ENCODE results near the gene ERCC1.
"Not testable (repeated sequence)": the region's sequence is repeated elsewhere in the genome, so short reads cannot be mapped to it uniquely, and the experiment has no call there.

The ERCC1 gene

DNA sequence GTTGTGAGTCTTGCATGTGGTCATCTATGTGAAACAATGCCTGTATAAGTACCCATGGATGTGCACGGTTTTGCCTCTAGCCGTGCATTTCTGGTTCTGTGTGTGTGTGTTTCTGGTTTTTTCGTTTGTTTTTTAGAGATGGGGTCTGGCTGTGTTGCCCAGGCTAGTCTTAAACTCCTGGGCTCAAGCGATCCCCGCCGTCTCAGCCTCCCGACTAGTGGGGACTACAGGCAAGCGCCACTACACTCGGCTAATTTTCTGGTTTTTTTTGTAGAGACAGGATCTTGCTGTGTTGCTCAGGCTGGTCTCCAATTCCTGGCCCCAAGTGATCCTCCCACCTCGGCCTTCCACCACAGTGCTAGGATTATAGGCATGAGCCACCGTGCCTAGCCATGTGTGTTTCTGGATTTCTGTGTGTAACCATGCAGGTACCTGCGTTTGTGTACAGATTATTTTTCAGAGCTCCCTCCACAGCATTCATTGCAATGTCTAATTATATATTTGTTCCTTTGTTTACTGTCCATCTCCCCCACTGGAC is 28.2 kb upstream of the ERCC1 start:
- DNase-seq: no peak

DNA sequence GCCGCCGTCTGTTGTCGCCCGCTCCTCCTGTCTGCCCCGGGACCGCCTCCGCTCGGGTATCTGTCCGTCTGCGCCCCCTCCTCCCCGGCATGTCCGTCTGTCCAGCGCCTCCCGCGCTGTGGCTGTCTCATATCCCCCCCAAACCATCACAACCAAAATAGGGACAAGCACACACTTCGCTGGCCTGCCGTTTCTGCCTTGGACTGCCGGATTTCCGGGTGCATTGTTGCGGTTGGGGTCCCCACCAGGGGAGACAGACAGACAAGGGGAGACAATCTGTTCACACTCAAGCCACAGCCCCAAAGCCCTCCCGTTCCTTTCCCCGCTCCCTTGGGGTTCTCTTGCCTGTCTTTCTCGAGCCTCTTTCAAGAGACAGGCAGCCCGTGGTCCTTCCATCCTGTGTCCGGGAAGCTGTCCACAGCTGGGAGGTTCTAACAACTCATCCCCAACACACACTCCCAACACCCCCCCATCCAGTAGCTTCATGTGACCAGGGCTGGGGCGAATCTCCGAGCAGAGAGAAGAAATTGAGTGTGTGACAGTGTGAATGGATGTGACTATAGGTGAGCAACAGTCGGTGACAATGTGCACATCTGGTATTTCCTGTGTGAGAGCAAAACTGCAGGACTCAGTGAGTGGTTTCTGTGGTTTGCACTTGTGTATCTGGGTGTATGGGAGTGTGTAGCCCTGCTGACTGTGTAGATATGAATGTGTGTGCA is 27.6 kb upstream of the ERCC1 start:
- DNase-seq: peak; percentile 53

DNA sequence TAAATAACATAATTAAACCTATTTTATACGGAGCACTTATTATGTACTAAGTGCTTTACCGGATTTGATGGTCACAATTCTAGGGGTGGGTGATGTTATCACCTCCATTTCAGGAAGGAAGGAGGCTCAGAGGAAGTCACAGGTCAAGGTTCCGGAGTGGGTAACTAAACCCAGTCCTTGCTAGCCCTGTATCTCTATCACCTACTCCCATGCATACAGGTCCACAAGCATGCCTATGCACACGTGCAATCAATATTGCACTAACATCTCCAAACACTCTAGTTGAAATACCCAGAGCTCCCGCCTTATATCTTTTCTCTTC is 26.3 kb upstream of the ERCC1 start:
- DNase-seq: no peak

DNA sequence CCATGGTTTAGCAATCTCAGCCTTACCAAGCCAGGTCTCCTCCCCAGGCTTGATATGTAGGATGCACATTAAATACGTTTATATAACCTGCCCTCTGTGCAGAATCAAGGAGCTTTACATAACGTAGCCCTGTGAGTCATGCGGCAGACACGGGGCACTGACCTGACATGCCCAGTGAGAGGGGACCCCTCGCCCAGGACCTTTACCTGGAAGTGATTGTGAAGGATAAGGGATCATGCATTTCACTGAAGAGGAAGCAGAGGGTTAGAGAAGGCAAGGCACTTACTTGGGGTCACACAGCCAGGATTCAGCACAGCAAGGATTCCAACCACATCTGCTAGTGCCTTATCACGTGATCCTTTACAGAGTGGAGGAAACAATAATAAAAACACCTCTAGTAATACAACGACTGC is 25.2 kb upstream of the ERCC1 start:
- DNase-seq: no peak

DNA sequence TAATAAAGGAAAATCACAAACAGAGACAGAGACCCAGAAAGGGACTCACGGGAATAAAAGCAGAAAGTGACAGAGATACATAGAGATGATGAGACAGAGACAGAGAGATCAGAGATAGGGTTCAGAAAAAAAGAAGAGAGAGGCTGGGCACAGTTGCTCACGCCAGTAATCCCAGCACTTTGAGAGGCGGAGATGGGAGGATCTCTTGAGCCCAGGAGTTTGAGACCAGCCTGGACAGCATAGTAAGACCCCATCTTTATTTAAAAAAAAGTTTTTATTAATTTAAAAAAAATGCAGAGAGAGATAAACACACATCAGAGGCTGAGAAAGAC is 24.7 kb upstream of the ERCC1 start:
- DNase-seq: no peak

DNA sequence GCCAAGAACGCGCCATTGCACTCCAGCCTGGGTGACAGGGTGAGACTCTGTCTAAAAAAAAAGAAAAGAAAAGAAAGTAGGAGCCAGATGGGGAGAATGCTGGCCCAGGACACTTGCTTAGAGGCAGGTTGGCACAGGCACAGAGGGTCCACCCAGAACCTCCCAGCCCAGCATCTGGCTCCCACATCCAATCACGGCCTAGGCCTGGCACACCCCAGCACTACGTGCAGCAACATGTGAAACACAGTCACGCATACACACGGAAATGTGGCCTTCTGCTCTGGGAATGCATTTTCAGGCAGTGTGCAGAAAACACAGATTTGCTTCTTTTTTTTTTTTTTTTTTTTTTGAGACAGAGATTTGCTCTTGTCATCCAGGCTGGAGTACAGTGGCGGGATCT is 23.2 kb upstream of the ERCC1 start:
- DNase-seq: no peak

DNA sequence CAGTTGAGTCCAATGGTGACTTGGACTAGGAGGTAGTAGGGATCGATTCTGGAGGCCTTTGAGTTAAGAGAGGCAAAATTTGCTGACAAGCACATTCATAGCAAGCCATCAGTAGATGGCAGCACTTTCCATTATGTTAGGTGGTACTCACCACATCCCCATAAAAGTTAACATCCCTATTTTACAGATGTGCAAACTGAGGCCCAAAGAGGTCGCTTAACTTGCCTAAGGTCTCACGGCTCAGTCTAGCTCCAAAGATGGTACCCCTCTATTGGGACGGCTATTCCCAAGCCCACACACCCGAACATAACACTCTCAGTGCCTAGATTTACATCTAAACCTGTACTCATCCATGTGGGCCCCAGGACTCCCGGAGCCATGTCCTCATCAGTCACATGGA is 22.6 kb upstream of the ERCC1 start:
- DNase-seq: no peak

DNA sequence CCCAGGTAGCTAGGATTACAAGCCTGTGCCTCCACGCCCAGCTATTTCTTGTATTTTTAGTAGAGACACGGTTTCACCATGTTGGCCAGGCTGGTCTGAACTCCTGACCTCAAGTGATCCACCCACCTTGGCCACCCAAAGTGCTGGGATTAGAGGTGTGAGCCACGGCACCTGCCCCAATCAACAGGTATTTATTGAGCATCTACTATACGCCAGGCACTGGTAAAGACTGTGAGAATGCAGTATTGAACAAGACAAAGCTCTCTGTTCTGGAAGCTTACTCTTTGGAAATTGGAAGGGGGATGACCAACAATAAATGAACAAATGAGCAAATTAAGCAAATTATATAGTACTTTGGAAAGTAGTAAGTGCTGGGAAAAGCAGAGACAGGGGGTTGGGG is 21.4 kb upstream of the ERCC1 start:
- no peak for DNase-seq

DNA sequence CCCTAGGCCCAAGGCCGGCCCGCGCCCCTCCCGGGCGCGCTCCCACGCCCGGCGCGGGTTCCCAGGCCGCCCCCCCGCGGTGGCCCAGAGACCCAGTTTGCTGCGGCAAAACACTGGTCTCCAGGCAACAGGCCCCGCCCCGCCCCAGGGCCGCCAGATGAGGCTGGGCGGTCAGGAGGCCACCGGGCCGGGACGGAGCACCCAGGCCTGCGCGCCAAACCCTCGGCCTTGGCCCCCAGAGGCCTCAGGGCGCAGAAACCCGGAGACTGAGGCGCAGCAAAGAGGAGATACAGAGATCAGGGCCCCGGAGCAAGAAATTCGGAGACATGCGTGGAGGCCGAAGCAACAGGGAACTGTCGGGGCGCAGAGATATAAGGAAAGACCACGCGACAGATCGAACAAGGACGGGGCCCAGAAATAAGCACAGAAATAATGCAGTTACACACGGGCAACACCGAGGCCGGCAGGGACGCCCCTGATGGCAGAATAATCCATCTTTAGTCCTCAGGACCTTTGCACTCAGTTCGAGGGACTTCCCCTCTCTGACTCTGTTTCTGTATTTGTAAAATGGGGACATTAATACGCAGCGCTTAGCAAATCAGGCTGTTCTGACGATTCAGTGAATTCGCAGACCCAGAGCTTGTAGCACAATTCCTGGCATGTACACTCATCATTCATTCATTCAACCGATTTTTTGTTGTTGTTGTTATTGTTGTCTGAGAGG is 20.8 kb upstream of the ERCC1 start:
- peak; percentile 85 for DNase-seq

DNA sequence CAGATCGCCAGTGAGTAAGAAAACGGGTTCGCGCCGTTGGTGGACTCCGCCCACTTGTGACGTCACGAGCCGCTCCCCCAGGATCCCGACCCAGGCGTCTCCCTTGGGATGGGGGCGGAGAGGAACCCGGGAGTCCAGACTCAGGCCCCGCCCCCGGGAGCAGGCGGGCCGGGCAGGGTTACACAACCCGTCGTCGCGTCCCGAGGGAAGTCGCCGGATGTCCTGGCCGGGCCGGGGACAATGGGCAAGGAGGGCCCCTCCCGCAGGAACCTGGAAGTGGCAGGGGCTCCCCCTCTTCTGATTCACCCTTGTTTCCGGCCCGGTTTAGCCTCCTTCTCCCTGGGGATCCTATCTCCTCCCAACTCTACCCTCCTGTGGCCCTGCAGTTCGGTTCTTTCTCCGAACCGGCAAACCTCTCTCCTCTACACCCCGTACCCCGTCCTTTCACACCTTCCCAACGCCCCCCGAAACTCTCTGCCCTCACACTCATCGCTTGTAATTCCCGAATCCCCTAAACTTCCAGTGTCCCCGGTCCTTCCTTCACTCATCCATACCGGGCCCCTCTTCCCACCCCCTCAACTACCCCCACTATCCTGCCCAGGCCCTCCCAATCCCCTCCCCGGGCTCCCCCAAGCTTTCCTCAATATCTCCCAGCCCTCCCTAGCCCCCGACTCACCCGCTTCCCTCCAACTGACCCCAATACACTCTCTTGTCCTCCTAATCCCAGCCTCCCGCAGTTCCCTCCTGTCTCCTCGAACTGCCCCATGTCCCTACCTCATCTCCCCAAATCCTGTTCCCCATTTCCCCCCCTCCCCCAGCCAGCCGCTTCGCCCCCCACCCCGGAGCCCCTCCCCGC is 20.0 kb upstream of the ERCC1 start:
- peak; percentile 50 for DNase-seq

DNA sequence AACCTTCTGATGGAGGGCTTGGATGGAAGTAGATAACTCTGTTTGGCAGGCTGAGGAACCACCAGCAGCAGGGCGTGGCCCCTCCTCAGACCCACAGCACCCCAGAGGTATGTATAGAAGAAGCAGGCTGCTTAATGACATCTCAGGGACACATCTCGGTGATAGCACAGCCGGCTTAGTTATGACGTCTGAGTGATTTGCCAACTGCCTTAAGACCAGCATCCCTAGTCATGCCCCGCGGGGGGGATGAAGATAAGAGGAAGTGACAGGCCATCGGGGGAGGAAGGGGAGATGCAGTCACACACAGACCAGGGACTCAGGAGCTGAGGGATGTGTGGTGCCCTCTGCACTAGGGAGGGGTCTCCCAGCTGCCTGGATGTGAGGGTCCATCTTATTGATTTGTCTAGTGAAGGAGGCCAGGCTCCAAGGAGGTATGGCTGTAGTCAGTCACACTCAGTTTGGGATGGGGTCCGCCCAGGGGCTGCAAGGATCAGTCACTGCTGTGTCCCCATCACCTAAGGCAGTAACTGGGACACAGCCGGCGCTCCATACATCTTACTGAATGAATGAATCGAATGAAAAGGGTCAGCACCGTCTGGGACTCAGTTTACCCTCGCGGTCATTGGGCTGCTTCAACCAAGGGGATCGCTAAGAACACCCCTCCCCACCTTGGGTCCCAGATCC is 19.2 kb upstream of the ERCC1 start:
- DNase-seq: peak; percentile 25

DNA sequence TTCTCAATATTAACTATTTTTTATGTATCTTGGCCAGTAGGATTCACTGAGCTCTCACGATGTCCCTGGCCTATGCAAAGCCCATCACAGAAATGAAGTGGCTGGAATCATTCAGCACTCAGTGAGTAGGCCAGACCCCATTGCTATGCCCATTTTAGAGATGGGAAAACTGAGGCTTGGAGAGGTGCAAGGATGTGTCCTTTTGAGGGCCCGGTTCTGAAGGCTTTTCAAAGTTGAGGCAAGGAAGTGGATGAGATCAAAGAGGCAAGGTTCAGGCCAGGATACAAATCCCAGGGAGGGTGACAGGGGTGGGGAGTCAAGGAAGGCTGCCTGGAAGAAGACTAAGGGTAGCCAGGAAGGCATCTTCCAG is 18.7 kb upstream of the ERCC1 start:
- DNase-seq: no peak

DNA sequence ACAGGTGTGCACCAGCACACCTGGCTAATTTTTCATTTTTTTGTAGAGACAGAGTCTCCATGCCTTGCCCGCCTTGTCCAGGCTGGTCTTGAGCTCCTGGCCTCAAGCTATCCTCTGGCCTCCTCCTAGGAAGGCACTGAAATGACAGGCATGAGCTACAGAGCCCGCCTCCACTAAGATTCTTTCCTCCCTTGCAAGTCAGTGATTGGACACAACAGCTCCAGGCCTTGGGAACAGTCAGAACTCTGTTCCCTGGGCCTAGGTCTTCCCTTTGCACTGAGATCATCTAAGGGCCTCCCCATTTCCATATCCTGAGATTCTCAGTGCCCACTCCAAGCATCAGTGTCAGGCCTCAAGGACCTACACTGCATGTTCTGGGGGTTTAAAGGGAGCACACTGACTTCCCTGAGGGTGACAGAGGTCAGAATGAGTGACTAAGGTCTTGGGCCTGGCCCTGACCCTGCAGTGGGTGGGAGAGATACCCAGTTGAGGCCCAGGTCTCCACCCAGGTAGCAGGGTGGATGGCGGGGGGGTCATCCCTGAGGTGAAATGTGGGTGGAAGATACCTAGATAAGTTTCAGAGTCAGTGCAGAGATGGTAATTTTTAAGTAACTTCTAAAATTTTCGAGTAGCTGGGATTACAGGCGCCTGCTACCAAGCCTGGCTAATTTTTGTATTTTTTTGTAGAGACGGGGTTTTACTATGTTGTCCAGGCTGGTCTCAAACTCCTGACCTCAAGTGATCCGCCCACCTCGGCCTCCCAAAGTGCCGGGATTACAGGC is 17.3 kb upstream of the ERCC1 start:
- no peak for DNase-seq

DNA sequence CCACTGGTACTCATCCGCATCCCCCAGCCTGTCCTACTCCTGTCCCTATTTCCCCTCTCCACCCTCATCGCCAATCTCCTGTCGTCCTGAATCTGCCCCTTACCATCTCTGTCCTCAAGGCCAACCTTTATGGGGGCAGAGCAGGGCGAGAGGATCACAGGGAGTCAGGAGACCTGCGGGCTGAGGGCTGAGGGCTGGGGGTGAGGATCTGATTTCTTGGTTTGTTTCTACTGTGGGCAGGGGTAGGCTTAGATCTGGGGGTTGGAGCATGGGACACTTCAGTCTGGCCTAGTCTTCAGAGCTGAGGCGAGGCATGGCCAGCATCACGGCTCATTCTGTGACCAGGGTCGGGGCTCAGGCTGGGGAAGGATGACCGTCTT is 16.5 kb upstream of the ERCC1 start:
- DNase-seq: no peak

DNA sequence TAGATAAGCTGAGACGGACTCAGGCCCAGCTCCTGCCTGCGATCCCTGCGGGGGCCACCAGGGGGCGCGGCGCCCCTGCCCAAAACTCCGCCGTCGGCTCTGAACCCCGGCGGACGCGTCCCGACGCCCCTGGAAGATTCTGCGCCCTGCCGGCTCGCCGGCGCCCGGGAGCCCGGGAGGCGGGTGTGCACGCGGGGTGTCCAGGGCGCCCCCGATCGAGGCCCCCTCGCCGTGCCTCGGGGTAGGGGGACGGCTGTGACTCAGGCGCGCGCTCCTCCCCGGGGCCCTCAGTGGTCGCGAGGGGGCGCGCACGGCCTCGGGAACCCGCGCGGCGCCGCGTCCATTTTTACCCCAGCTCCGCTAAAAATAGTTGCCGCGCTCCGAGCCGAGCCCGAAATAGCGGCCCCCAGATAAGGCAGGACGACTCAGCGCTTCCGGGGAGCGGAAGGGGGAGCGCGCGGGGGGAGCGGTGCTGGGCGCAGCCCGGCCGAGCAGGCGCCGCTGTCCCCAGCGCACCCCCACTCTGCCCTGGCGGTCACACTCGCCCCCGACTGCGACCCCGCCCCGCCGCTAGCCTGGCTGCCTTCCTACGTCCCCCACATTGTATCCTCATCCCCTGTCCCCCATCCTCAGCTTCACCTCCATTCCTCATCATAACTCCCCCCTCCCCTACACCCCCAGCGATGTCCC is 16.0 kb upstream of the ERCC1 start:
- DNase-seq: peak; percentile 85

DNA sequence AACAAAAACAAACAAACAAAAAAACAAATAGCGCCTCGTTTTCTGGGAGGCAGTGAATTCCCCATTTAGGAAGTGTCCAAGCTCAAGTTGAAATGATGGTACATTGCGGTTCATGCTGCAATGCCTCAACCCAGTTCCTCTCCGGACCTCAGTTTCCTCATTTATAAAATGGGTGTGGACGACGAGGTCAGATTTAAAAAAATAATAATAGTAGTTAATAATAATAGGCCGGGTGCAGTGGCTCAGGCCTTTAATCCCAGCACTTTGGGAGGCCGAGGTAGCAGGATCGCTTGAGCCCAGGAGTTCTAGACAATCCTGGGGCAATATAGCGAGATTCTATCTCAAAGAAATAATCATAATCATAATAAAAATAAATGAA is 15.5 kb upstream of the ERCC1 start:
- no peak for DNase-seq

DNA sequence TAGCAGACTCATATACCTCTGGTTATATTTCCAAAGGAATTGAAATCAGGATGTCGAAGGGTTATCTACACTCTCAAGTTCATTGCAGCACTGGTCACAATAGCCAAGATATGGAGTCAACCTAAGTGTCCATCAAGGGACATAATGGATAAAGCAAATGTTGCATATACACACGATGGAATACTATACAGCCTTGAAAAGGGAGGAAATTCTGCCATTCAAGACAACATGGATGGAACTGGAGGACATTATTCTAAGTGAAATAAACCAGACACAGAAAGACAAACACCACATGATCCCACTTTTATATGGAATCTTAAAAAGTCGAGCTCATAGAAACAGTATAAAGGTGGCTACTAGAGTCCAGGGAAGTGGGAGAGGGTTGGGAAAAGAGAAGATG is 13.6 kb upstream of the ERCC1 start:
- DNase-seq: no peak

DNA sequence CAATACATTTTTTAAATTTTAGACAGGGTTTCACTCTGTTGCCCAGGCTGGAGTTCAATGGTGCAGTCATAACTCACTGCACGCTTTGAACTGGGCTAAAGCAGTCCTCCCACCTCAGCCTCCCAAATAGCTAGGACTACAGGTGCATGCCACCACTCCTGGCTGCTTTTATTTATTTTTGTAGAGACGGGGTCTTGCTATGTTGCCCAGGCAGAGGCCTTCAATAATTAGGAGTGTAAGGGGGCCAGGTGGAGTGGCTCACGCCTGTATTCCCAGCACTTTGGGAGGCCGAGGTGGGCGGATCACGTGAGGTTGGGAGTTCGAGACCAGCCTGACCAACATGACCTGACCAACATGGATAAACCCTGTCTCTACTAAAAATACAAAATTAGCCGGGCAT is 8.8 kb upstream of the ERCC1 start:
- not testable (repeated sequence) for DNase-seq

DNA sequence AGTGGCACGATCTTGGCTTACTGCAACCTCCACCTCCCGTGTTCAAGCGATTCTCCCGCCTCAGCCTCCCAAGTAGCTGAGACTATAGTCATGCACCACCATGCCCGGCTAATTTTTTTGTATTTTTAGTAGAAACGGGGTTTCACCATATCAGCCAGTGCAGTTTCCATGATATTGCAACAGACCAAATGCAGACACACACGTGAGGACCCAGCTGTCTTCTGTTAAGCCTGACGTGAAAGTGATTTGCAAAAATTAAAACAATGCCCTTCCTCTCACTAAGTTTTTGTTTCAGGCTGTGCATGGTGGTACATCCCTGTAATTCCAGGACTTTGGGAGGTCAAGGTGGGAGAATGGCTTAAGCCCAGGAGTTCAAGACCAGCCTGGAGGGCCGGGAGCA is 7.3 kb upstream of the ERCC1 start:
- not testable (repeated sequence) for DNase-seq

DNA sequence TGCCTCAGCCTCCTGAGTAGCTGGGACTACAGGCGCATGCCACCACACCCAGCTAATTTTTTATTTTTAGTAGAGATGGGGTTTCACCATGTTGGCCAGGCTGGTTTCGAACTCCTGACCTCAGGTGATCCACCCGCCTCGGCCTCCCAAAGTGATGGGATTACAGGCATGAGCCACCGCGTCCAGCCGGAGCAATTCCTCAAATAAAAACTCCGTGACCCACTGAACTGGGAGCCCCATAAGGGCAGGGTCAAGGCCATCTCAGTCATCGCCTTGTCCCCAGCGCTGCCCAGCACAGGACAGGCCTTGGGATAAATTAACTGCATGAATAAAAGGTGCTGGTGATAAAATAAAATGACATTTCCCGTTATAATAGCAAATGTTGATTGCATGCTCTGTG is 6.2 kb upstream of the ERCC1 start:
- DNase-seq: not testable (repeated sequence)

DNA sequence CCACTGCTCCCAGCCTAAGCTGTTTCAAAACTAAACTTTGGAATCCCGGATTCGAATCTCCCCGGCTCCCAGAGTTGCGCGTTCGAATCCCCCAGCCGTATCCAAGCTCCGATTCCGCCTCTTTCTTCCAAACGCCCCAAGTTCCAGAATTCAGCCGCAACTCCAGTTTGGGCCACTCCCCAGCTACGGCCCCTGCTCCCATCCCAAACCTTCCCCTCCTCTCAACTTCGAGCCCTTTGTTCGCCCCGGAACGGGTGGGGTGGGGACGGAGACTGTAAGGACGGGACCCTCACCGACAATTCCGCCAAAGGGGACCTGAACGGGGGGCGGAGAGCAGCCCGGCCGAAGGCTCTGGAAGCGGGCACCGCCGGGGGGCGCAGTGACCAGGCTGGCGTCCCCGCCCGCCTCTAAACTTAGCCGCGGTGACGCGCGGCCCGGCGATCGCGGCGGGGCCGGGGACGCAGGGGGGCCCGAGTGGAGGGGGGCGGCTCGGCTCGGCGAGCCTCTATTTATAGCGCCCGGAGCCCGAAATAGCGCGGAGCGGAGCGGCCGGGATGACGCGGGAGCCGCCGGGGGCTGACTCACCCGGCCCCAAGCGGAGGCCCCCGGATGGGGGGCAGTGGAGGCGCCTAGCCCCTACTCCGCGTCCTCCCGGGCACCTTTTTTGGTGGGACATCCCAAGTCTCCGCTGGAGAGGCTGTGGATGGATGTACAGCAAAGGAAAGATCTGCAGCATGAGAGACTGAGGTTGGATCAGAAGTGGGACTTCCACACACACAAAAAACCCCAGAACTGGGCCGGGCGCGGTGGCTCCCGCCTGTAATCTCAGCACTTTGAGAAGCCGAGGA is 4.9 kb upstream of the ERCC1 start:
- peak; percentile 27 for DNase-seq

Data from activated naive CD4-positive, alpha-beta T cell treated with Interleukin-2 at 50 U/mL for 16 hours (primary cell).